Ovary (tissue), 3 donors: Measurements from ENCODE around the gene IRF5.

Source experiments
- CTCF ChIP-seq, 3 donors: fragments of 450-650 bp in 2 of 3; fragments of 200-600 bp in 1 of 3; IDR thresholded peaks; one replicate each; pipeline versions ENCODE4 v1.5.1 to v1.8.0; 2016 to 2022; ENCODE audit warnings: antibody characterized with exemption in 3 of 3, mild to moderate bottlenecking in 1 of 3
- EP300 ChIP-seq: sonication (generic); formaldehyde crosslinking; IDR thresholded peaks from one replicate; pipeline ENCODE4 v1.6.1; 2017; ENCODE audit warnings: antibody characterized with exemption
- POLR2A ChIP-seq: fragments of 450-650 bp; IDR thresholded peaks from one replicate; pipeline ENCODE4 v1.6.1; 2017; ENCODE audit warnings: antibody characterized with exemption, mild to moderate bottlenecking, moderate library complexity
- donor health status: DM: no; HTN: no; CAD: no.

- TF ChIP-seq EP300, result no peak
- TF ChIP-seq CTCF (IDR thresholded peaks at IDR 0.05), result no peak
- no peak for TF ChIP-seq POLR2A
Observed at GRCh38 chr7:128915841-128916642, 21.7 kb upstream of the IRF5 start.
